ENCODE measurements around the gene CALN1.

Gene CALN1

GRCh38 chr7:72035266-72035665, 376.9 kb downstream of the CALN1 start:
- no peak for DNase-seq (ENCODE audit: low read depth)

- DNase-seq (ENCODE audit: low read depth) = no peak
These were observed 379.2 kb downstream of the CALN1 start for GRCh38 chr7:72032934-72033333.

GRCh38 chr7:72030994-72031667, 381.0 kb downstream of the CALN1 start:
- no peak for DNase-seq (ENCODE audit: low read depth)

- DNase-seq (ENCODE audit: low read depth) = no peak
These were observed 383.9 kb downstream of the CALN1 start for GRCh38 chr7:72028267-72028666.

GRCh38 chr7:72025381-72025960, 386.7 kb downstream of the CALN1 start:
- no peak for DNase-seq (ENCODE audit: low read depth)

DNA sequence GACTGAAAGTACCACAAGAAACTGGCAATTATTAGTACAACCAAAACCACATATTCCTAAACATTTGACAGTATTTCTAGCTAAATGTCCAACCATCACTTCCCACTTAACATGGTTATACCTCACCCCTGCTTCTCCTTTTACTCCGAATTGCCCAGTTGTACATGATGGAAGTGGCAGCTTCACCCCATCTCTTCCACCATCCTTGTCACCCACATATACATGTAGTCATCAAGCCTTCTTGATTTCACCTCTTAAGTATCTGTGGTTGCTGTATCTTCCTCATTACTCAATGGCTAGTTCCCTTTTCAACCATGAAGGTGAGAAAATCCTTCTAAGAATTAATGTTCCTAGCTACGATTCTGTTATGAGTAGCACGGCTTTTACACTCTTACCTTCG, 388.2 kb downstream of the CALN1 start:
- no peak for DNase-seq (ENCODE audit: low read depth)

GRCh38 chr7:72021716-72022115, 390.4 kb downstream of the CALN1 start:
- no peak for DNase-seq (ENCODE audit: low read depth)

DNA sequence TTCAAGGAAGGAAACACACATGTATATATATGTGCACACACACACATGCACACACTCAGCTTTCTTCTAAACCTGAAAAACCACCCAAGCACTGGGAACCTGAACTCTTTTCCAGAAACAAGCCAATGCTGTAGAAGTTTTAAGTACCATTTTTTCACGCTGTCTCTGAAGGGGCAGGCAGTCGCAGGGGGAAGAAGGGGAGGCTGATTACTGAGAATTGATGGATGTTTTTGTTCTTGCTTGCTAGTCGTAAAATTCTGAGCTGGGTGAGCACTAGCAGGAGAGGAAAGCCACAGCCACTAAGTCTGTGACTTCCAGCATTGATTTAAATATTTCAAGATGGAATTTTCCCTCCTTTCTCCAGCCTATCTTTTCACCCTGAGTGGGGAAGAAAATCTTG, 391.8 kb downstream of the CALN1 start:
- no peak for DNase-seq (ENCODE audit: low read depth)

- no peak for DNase-seq (ENCODE audit: low read depth)
These were observed 392.7 kb downstream of the CALN1 start for GRCh38 chr7:72019436-72019835.

DNA sequence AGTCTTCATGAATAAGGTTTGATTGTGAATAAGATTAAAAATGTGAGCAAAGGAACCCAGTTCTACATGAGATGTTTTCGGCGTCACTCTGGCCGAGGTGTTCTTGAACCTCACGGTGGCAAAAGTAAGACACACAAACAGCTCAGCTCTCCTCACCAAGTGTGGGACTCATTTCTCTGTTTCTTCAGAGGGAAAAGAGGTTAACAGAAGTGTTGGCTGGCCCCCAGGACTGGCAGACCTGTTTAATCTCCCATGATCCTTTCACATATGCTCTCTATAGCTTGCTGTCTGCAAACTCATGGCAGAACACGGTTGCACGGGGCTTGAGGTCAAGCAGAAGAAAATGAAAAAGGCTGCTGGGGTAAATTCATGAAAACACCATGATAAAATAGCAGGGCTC, 394.4 kb downstream of the CALN1 start:
- DNase-seq (ENCODE audit: low read depth) = no peak

- no peak for DNase-seq (ENCODE audit: low read depth)
These were observed 395.6 kb downstream of the CALN1 start for GRCh38 chr7:72016574-72016973.

DNA sequence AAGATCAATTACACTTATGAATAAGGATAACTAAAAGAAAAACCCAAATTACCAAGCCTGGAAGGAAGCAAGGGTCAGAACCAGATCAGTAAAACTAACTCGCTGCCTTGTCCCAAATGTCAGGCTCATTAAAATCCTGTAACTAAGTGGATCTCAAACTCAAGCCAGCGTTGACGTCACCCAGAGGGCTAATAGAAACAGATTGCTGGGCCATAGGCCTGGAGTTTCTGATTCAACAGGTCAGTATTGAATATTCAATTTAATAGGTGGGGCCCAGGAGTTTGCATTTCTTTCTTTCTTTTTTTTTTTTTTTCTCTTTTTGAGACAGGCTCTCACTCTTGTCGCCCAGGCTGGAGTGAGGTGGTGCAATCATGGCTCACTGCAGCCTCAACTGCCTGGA, 397.0 kb downstream of the CALN1 start:
- no peak for DNase-seq (ENCODE audit: low read depth)

GRCh38 chr7:72007018-72007417, 405.1 kb downstream of the CALN1 start:
- DNase-seq (ENCODE audit: low read depth) = no peak

- no peak for DNase-seq (ENCODE audit: low read depth)
These were observed 408.9 kb downstream of the CALN1 start for GRCh38 chr7:72003236-72003635.

DNA sequence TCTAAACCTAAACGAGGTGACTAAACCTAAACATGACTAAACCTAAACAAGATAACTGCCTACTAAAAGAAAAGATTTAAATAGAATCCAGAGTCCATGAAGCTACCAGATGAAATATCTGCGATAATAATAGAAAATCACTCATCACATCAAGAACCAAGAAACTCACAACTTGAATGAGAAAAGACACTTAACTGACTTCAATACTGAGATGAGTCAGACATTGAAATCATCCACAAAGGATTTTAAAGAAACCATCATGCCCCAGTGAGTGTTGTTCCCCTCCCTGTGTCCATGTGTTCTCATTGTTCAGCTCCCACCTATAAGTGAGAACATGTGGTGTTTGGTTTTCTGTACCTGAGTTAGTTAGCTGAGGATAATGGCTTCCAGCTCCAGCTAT, 416.0 kb downstream of the CALN1 start:
- no peak for DNase-seq (ENCODE audit: low read depth)

DNA sequence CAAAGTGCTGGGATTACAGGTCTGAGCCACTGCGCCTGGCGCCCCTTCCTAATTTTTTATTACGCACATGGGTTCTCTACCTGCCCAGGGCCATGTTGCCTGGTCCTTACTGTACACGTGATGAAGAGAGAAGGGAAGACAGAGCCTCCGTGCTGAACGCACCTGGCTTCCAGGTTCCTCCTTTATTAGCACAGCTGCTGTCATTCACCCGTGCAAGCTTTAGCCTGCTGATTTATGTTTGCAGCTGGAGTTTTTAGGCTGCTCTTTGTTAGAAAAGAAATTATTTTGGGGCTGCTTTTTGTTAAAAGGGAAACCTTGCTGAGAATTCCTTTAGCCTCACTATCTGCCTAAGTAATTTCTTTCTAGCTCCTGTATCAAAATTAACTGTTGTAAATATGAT, 417.0 kb downstream of the CALN1 start:
- DNase-seq (ENCODE audit: low read depth) = no peak

GRCh38 chr7:71991586-71991985, 420.6 kb downstream of the CALN1 start:
- DNase-seq (ENCODE audit: low read depth) = no peak

DNA sequence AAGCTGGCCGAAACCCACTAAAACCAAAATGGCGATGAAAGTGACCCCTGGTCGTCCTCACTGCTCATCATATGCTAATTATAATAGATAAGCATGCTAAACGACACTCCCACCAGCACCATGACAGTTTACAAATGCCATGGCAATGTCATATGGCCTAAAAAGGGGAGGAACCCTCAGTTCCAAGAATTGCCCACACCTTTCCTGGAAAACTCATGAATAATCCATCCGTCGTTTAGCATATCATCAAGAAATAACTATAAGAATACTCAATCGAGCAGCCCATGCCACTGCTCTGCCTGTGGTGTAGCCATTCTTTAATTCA, 422.0 kb downstream of the CALN1 start:
- no peak for DNase-seq (ENCODE audit: low read depth)

DNA sequence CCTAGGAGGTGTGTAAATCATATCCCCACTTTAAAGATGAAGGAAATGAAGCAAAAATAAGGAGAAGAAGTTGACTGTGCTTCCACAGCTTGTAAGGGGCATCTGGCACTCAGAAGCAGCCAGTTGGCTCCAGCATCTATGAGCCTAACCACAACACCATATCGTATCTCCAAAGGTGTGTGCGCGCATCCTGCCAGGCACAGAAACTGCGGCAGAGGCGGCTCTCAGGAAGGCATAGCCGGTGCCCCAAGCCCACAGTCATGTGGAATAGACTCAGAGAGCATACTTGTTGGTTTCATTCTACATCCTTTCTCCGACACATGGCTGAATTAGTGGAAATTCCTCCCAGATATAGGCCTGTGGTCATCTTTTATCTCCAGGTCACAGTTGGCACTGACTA, 423.9 kb downstream of the CALN1 start:
- no peak for DNase-seq (ENCODE audit: low read depth)

DNA sequence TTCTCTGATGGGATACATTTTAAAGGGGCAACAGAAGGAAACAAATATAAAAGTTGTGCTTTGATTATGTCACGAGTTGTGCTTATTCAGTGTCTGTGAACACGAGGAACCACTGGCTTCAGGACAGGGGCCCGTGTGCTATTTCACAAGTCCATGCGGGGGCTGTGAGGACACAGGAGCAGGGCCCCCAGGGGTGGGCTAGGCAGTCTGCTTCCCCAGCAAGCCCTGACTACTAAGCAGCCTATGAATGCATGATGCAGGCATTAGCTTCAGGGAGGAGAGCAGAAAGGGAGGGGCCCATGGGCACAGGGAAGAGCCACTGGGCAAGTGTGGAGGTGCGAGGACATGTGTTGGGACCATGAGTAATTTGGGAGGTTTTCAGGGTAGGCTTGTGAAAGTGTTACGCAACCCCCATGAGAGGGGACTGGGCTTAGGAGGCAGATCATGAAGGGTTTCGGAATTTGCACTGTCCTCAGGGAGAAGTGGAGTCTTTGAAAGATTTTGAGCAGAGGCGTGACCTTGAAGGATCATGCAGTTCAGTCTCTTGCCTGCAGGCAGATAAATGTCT, 424.9 kb downstream of the CALN1 start:
- DNase-seq (ENCODE audit: low read depth) = no peak

DNA sequence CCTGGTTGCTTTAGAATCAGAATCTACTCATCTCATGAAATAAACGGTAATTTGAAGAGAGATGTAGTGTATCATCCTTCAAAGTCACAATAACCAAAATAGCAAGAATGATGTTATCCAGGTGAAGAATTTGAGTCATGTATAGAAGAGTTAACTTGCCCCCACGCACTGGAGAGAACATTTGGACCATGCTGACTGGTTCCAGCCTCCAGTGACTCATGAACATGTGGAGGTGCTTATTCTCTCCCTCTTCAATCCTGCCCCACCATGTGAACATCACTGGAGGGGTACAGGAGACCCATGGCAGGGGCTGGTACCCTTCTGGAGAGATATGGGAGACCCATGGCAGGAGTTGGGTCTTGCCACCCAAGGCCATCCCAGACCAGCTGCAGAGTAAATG, 427.8 kb downstream of the CALN1 start:
- DNase-seq (ENCODE audit: low read depth) = no peak

DNA sequence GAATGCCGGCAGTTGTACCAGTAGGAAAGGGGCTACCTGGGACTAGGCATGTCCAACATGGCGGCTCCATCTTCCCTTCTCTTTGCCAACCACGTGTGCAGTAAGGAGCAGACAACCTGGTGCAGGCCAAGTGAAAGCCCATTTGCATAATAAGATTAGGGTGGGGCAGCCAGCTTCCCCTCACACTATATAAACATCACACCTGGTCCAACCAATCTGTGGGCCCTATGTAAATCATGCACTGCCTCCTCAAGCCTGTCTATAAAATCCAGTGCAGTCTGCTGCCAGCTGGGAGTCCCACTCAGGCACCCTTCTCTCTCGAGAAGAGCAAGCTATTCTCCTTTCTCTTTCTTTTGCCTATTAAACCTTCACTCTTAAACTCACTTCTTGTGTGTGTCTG, 429.3 kb downstream of the CALN1 start:
- DNase-seq (ENCODE audit: low read depth) = no peak

- DNase-seq (ENCODE audit: low read depth) = no peak
These were observed 435.5 kb downstream of the CALN1 start for GRCh38 chr7:71976645-71977044.

DNA sequence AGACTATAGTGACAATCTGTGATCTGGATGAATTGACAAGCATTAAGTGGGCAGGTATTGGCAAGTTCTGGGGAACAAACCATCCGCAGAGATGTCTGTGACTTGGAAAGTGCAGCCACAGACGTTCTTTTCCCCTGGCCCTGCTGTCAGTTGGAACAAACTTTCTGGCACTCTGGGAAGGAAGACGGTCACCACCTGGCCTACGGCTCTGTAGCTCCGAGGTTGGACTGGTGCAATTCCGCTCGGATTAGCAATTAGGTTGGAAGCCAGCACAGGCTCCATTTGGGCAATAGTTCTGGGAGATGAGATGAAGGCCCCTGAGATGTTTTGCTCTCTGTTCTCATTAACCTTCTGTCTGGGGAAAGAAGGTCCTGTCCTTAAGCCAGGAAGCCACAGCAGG, 437.5 kb downstream of the CALN1 start:
- DNase-seq (ENCODE audit: low read depth) = no peak

Data from HS-5 (cell line).